Transverse colon (tissue), 4 donors: ENCODE data around the gene C19orf81. TPM values are rescaled to one million over a fixed set of nuclear protein-coding genes. Genes with fewer than 3 reads are reported as not detected.
"Not testable (repeated sequence)": the region's sequence is repeated elsewhere in the genome, so short reads cannot be mapped to it uniquely, and the experiment has no call there.

Source experiments
- DNase-seq: peaks from one replicate; pipeline ENCODE4 v3.0.0-alpha.2; 2019
- H3K27ac ChIP-seq, 4 donors: fragments of 200-600 bp; sonication (generic); 2 replicates each; pipeline ENCODE4 v1.5.1; 2016 to 2018; ENCODE audit warnings: inconsistent platforms in 4 of 4
- H3K27me3 ChIP-seq: fragments of 200-600 bp; sonication (generic); 2 replicates; pipeline ENCODE4 v1.5.1; 2017; ENCODE audit warnings: inconsistent platforms
- H3K36me3 ChIP-seq, 4 donors: fragments of 200-600 bp; sonication (generic); 2 replicates each; pipeline ENCODE4 v1.5.1; 2017 to 2019; ENCODE audit warnings: inconsistent platforms in 4 of 4
- H3K4me1 ChIP-seq, 4 donors: fragments of 200-600 bp; sonication (generic); 2 replicates each; pipeline ENCODE4 v1.5.1; 2017 to 2020; ENCODE audit warnings: inconsistent platforms in 4 of 4
- H3K4me3 ChIP-seq, 4 donors: fragments of 200-600 bp; sonication (generic); 1 replicate in 1 of 4; 2 replicates in 3 of 4; pipeline versions ENCODE4 v1.5.1 to v1.6.1; 2017 to 2019; ENCODE audit warnings: inconsistent platforms in 4 of 4
- H3K9me3 ChIP-seq, 2 donors: fragments of 200-600 bp; sonication (generic); 2 replicates each; pipeline ENCODE4 v1.5.1; 2017 to 2019; ENCODE audit warnings: inconsistent platforms in 2 of 2
- EP300 ChIP-seq: sonication (generic); formaldehyde crosslinking; IDR thresholded peaks from one replicate; pipeline ENCODE4 v1.6.1; 2017; ENCODE audit warnings: antibody characterized with exemption, low read depth
- POLR2A ChIP-seq: fragments of 450-650 bp; IDR thresholded peaks from one replicate; pipeline ENCODE4 v1.6.1; 2016; ENCODE audit warnings: antibody characterized with exemption, mild to moderate bottlenecking, moderate library complexity
- POLR2AphosphoS5 ChIP-seq, 3 donors: sonication (generic); formaldehyde crosslinking; IDR thresholded peaks; one replicate each; pipeline ENCODE4 v1.6.1; 2016; ENCODE audit warnings: antibody characterized with exemption in 3 of 3
- WGBS, 2 donors: methylation state at CpG; one replicate each; pipeline ENCODE4 v1.1.5; 2018; ENCODE audit warnings: low coverage in 1 of 2; 5-methylcytosine and 5-hydroxymethylcytosine counted together
- in situ Hi-C, 4 donors: fragments of 200-750 bp; cut with MboI; loops; one replicate each; pipeline versions ENCODE4 v1.15.0 to v1.15.1; 2017; ENCODE audit warnings: low sequenced_read_pairs in 3 of 4, low pct_ligation_motif_present in 1 of 4, low pct_unique_long_range_greater_than_20kb in 1 of 4
- intact Hi-C: fragments of 100-400 bp; cut with DNase I; formaldehyde crosslinking; loops from one replicate; pipeline ENCODE4 v1.15.1; 2023; ENCODE audit warnings: low total_unique reads
- total RNA-seq, 4 donors: library from RNA; depleted of rRNA; stranded (reverse); fragments of >200 nt; gene quantifications; one replicate each; pipeline ENCODE4 v1.1.0, GENCODE V29; 2016
- TF ChIP-seq, protein P1 (sequence below), 5 experiments: fragments of 200-600 bp in 3 of 5; fragments of 450-650 bp in 2 of 5; sonication (generic) in 3 of 5; IDR thresholded peaks; 1 replicate in 2 of 5; 2 replicates in 3 of 5; pipeline ENCODE4 v1.5.1; 2016 to 2017; ENCODE audit warnings: antibody characterized with exemption in 5 of 5, inconsistent platforms in 3 of 5, mild to moderate bottlenecking in 2 of 5, moderate library complexity in 1 of 5

Gene C19orf81
- total RNA-seq, 4 donors from 2014 or later, result not detected

DNA sequence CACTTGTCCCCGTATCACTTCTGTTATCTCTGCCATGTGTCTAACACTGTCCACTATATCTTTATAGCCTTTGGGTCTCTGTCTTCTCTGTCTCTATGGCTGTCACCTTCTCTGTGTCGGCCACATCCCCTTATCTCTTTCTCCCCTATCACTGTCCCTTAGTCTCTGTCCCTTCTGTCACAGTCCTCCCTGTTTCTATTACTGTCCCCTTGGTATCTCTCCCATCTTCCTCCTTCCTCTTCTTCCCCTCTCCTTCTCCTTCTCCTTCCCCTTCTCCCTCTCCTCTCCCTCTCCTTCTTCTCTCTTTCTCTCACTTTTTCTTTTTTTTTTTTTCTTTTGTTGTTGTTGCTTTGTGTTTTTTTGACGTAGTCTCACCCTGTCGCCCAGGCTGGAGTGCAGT, 46.3 kb upstream of the C19orf81 start:
- H3K4me1 ChIP-seq, result peaks cover 0 to 2% (median 0%) of the 10 kb centered on the region in 4 donors
- intact Hi-C loops, result no loop called here
- TF ChIP-seq EP300 (no peak), POLR2AphosphoS5 (IDR thresholded peaks at IDR 0.05) (no peak), POLR2A (no peak)
- TF ChIP-seq, protein P1, sequence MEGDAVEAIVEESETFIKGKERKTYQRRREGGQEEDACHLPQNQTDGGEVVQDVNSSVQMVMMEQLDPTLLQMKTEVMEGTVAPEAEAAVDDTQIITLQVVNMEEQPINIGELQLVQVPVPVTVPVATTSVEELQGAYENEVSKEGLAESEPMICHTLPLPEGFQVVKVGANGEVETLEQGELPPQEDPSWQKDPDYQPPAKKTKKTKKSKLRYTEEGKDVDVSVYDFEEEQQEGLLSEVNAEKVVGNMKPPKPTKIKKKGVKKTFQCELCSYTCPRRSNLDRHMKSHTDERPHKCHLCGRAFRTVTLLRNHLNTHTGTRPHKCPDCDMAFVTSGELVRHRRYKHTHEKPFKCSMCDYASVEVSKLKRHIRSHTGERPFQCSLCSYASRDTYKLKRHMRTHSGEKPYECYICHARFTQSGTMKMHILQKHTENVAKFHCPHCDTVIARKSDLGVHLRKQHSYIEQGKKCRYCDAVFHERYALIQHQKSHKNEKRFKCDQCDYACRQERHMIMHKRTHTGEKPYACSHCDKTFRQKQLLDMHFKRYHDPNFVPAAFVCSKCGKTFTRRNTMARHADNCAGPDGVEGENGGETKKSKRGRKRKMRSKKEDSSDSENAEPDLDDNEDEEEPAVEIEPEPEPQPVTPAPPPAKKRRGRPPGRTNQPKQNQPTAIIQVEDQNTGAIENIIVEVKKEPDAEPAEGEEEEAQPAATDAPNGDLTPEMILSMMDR (IDR thresholded peaks at IDR 0.05), result no peak
- 65 to 83% methylated on average over 2 to 4 of the region's 4 CpGs for WGBS, 2 donors
- no peaks in the 10 kb centered on the region for H3K9me3 ChIP-seq
- no peak overlapping the region for H3K27ac ChIP-seq
- DNase-seq, result no peak
- H3K27me3 ChIP-seq, result peaks cover 49% of the 10 kb centered on the region
- no peak overlapping the region for H3K4me3 ChIP-seq
- in situ Hi-C loops, result no loop called here
- no peaks in the 10 kb centered on the region for H3K36me3 ChIP-seq

DNA sequence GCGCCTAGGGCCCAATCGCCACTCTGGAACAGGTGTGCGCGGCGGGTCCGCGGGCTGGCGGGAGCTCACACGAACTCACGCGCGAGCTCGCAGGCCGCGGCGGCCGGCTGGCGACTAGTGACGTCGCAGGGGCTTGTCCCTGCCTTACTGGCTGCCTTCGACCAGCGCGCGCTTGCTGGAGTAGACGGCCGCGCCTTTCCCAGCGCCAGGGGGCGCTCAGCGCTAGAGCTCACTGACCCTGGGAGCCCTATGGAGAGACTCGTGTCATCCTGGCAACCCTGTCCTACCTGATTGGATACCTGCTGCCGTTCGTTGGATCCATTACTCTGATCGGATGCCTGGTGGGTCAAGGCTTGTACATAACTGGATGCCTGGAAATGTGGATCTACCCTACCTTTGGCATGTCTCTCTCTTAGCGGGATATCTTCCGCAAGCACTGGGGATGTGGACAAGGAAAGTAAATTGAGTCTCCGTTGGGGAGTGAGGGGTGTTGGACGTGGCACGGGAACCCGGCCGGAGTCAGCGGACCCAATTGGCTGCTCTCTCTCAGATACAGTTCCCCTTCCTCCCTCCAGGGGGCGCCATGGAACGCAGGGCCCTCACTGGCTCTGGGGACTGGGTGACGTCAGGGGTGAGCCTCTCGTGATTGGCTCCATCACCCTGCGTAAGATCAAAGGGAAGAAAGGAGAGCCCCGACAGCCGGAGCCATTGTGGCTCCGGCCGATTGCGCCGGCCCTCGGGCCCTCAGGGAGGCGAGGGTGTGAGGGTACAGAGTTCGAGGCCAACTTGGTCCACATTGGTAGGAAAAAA, 44.8 kb upstream of the C19orf81 start:
- H3K27ac ChIP-seq, H3K9me3 ChIP-seq, H3K36me3 ChIP-seq, H3K4me1 ChIP-seq, H3K4me3 ChIP-seq, intact Hi-C loops, DNase-seq, in situ Hi-C loops: not testable (repeated sequence)
- H3K27me3 ChIP-seq, result peaks cover 45% of the 10 kb centered on the region
- WGBS, 2 donors, result 64 to 86% methylated on average over 8 to 49 of the region's 56 CpGs

DNA sequence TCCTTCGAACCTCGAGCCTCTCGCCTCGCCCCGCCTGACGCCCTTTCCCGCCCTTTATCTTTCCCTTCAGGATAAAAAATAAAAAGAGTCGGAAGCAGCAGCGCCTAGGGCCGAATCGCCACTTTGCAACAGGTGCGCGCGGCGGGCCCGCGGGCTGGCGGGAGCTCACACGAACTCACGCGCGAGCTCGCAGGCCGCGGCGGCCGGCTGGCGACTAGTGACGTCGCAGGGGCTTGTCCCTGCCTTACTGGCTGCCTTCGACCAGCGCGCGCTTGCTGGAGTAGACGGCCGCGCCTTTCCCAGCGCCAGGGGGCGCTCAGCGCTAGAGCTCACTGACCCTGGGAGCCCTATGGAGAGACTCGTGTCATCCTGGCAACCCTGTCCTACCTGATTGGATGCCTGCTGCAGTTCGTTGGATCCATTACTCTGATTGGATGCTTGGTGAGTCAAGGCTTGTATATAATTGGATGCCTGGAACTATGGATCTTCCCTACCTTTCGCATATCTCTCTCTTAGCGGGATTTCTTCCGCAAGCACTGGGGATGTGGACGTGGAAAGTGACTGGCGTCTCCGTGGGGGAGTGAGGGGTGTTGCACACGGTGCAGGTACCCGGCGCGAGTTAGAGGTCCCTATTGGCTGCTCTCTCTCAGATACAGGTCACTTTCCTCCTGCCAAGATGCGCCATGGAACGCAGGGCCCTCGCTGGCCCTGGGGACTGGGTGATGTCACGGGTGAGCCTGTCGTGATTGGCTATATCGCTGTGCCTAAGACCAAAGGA, 43.0 kb upstream of the C19orf81 start:
- in situ Hi-C loops, H3K4me3 ChIP-seq, H3K36me3 ChIP-seq, H3K9me3 ChIP-seq, H3K27ac ChIP-seq, H3K4me1 ChIP-seq, intact Hi-C loops, DNase-seq: not testable (repeated sequence)
- peaks cover 34% of the 10 kb centered on the region for H3K27me3 ChIP-seq
- WGBS, 2 donors, result 67% methylated on average over 31 of the region's 58 CpGs; no CpG with 5 or more reads in 1 of the 2 donors

DNA sequence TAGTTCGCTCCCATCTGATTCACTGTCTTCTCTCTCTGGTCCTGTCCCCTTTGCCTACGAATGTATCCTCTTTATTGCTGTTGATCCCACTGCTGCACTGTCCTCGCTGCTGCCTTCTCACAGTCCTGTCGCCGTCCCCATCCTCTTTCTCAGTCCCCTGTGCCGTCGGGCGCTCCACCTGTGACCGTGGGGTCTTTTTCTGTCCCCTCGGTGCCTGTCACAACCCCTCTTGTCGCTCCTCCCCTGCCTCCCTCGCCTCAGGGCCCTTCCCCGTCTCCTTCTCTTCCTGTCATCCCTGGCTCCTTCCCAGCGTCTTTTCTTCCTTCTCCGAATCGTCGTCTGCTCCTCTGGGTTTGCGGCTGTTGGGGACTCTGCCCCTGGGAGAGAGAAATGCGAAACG, 41.9 kb upstream of the C19orf81 start:
- no peaks in the 10 kb centered on the region for H3K36me3 ChIP-seq
- in situ Hi-C loops, result no loop called here

More for the DNA sequence above, 41.9 kb upstream of the C19orf81 start:
- WGBS, 2 donors, result 84% methylated on average over 20 of the region's 20 CpGs; no CpG with 5 or more reads in 1 of the 2 donors
- Histone ChIP-seq H3K9me3 (no peaks in the 10 kb centered on the region), H3K27ac (no peak overlapping the region), H3K4me3 (no peak overlapping the region), H3K4me1 (peaks cover 0 to 2% (median 0%) of the 10 kb centered on the region in 4 donors), H3K27me3 (peaks cover 22% of the 10 kb centered on the region)
- DNase-seq, result no peak
- TF ChIP-seq, protein P1 (IDR thresholded peaks at IDR 0.05), result no peak
- TF ChIP-seq POLR2AphosphoS5 (IDR thresholded peaks at IDR 0.05) (no peak), POLR2A (no peak), EP300 (no peak)
- intact Hi-C loops, result no loop called here
